Measurements from ENCODE around the gene SELENOW.
"Not testable (repeated sequence)": the region's sequence is repeated elsewhere in the genome, so short reads cannot be mapped to it uniquely, and the experiment has no call there.

SELENOW gene

DNA sequence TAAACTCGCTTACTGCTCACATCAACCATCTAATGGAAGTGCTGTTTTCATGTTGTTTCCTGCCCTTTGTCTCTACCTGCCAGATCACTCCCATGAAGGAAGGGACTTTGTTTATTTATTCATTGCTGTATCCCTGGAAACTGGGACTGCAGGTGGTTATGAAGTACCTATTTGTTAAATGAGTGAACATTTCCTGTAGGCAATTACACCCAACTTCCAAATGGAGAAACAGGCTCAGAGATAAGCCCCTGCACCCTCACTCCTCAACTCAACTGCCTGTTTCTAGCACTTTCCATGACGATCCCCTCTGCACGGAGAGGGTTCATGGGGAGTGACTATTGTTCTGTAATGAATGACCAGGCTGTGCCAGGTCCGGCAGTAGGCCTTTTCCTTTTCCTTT, 1.9 kb upstream of the SELENOW start:
- Histone ChIP-seq H3K4me2 (ENCODE audit: low read length) (no peak overlapping the region), H3K36me3 (ENCODE audit: control insufficient read depth, insufficient read depth, low read length) (no peaks in the 10 kb centered on the region), H3K27ac (peak overlapping the region; percentile 15), H3K9me3 (ENCODE audit: control insufficient read depth, low read length) (no peaks in the 10 kb centered on the region), H2AFZ (no peak overlapping the region), H3K9ac (no peak overlapping the region), H3K4me3 (ENCODE audit: low read depth, low read length) (no peak overlapping the region), H3K4me1 (no peaks in the 10 kb centered on the region), H3K79me2 (no peaks in the 10 kb centered on the region), H3K27me3 (ENCODE audit: control insufficient read depth, insufficient read depth, low read length) (no peaks in the 10 kb centered on the region)
- TF ChIP-seq, protein P1, sequence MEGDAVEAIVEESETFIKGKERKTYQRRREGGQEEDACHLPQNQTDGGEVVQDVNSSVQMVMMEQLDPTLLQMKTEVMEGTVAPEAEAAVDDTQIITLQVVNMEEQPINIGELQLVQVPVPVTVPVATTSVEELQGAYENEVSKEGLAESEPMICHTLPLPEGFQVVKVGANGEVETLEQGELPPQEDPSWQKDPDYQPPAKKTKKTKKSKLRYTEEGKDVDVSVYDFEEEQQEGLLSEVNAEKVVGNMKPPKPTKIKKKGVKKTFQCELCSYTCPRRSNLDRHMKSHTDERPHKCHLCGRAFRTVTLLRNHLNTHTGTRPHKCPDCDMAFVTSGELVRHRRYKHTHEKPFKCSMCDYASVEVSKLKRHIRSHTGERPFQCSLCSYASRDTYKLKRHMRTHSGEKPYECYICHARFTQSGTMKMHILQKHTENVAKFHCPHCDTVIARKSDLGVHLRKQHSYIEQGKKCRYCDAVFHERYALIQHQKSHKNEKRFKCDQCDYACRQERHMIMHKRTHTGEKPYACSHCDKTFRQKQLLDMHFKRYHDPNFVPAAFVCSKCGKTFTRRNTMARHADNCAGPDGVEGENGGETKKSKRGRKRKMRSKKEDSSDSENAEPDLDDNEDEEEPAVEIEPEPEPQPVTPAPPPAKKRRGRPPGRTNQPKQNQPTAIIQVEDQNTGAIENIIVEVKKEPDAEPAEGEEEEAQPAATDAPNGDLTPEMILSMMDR (IDR thresholded peaks at IDR 0.05): no peak

DNA sequence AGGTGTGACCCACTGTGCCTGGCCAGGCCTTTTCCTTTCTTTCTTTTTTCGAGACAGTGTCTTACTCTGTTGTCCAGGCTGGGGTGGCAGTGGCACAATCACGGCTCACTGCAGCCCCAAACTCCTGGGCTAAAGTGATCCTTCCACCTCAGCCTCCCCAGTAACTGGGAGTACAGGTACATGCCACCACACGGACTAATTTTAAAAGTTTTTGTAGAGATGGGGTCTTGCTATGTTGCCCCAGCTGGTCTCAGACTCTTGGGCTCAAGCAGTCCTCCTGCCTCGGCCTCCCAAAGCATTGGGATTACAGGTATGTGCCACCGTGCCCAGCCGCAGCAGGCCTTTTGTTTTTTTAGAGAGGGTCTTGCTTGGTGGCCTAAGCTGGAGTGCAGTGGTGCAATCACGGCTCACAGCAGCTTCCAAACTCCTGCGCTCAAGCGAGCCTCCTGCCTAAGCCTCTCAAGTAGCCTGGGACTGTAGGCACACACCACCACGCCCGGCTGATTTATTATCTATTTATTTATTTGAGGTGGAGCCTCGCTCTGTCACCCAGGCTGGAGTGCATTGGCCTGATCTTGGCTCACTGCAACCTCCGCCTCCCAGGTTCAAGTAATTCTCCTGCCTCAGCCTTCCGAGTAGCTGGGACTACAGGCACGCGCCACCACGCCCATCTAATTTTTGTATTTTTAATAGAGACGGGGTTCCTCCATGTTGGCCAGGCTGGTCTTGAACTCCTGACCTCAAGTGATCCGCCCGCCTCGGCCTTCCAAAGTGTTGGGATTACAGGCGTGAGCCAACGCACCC, 1.1 kb upstream of the SELENOW start:
- not testable (repeated sequence) for H3K79me2 ChIP-seq; H3K27me3 ChIP-seq (ENCODE audit: control insufficient read depth, insufficient read depth, low read length); H3K4me1 ChIP-seq; H3K9me3 ChIP-seq (ENCODE audit: control insufficient read depth, low read length); H3K9ac ChIP-seq; H3K36me3 ChIP-seq (ENCODE audit: control insufficient read depth, insufficient read depth, low read length)
- H3K4me2 ChIP-seq (ENCODE audit: low read length): peak overlapping the region; percentile 86
- peak overlapping the region; percentile 87 for H3K4me3 ChIP-seq (ENCODE audit: low read depth, low read length)
- H3K27ac ChIP-seq: peak overlapping the region; percentile 84
- peak overlapping the region; percentile 94 for H2AFZ ChIP-seq

DNA sequence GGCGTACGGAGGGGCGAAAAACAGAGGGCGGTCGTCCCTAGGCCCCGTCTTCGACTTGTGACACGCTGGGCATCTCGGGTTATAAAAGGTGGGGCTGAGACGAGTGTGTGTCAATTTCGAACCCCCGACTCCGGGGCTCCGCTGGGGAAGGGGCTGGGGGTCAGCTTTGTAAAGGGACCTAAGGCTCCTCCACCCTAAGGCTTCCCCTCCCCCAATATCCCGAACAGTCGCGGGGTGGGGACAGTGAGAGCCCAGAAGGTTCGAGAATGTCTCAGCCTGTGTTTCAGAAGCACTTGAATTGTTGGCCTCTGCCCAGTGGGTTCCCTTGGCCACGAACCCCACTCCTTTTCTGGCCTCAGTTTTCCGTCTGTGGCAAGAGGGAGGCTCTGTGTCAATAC, 450 bp downstream of the SELENOW start:
- Histone ChIP-seq H3K9ac (peak overlapping the region; percentile 32), H3K4me1 (no peaks in the 10 kb centered on the region), H3K9me3 (ENCODE audit: control insufficient read depth, low read length) (no peaks in the 10 kb centered on the region), H3K4me2 (ENCODE audit: low read length) (peak overlapping the region; percentile 86), H3K36me3 (ENCODE audit: control insufficient read depth, insufficient read depth, low read length) (no peaks in the 10 kb centered on the region), H2AFZ (peak overlapping the region; percentile 94), H3K79me2 (no peaks in the 10 kb centered on the region), H3K27ac (peak overlapping the region; percentile 84), H3K27me3 (ENCODE audit: control insufficient read depth, insufficient read depth, low read length) (no peaks in the 10 kb centered on the region), H3K4me3 (ENCODE audit: low read depth, low read length) (peak overlapping the region; percentile 87)
- TF ChIP-seq, protein P1 (IDR thresholded peaks at IDR 0.05): no peak

DNA sequence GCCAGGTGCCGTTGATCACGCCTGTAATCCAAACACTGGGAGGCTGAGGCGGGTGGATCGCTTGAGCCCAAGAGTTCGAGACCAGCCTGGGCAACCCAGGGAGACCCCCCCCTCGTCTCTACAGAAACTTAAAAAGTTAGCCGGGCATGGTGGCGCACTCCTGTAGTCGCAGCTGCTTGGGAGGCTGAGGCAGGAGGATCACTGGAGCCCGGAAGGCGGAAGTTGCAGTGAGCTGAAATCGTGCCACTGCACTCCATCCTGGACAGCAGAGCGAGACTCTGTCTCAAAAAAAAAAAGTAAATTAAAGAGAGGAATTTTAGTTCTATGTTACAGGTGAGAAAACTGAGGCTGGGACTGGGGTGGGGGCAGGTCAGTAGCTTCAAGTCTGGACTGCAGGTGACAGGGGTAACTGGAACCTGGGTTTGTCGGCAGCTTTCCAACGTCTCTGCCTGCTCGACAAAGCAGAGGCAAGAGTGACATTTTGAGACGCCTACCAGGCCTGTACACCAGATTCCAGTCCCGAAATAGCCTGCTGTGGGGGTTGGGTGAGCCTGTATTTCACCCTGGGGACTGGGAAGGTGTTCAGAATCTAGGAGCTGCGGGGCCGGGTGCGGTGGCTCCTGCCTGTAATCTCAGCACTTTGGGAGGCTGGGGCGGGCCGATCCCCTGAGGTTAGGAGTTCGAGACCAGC, 1.2 kb downstream of the SELENOW start:
- no peaks in the 10 kb centered on the region for H3K9me3 ChIP-seq (ENCODE audit: control insufficient read depth, low read length)
- no peaks in the 10 kb centered on the region for H3K27me3 ChIP-seq (ENCODE audit: control insufficient read depth, insufficient read depth, low read length)
- no peak overlapping the region for H3K27ac ChIP-seq
- TF ChIP-seq, protein P1 (IDR thresholded peaks at IDR 0.05): no peak
- H3K79me2 ChIP-seq: no peaks in the 10 kb centered on the region
- H3K9ac ChIP-seq: no peak overlapping the region
- peak overlapping the region; percentile 87 for H3K4me3 ChIP-seq (ENCODE audit: low read depth, low read length)
- H3K4me2 ChIP-seq (ENCODE audit: low read length): peak overlapping the region; percentile 86
- H2AFZ ChIP-seq: no peak overlapping the region
- no peaks in the 10 kb centered on the region for H3K36me3 ChIP-seq (ENCODE audit: control insufficient read depth, insufficient read depth, low read length)
- no peaks in the 10 kb centered on the region for H3K4me1 ChIP-seq

DNA sequence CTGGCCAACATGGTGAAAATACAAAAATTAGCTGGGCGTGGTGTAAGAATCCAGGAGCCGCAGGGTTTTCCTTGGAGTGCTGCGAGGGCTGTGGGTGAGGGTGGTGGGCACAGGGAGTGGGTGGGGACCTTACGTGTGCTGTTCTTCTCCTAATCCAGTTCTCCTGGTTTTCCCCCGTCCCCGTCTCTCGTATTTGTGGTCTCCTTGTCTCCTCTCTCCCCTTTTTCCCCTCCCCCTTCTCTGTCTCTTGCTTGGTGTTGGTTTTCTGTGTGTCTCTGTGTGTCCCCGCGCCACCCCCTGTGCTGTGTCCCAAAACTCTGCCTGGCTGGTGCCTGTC, 1.7 kb downstream of the SELENOW start:
- no peaks in the 10 kb centered on the region for H3K4me1 ChIP-seq
- TF ChIP-seq, protein P1 (IDR thresholded peaks at IDR 0.05): no peak

More for the DNA sequence above, 1.7 kb downstream of the SELENOW start:
- no peak overlapping the region for H3K27ac ChIP-seq
- H3K27me3 ChIP-seq (ENCODE audit: control insufficient read depth, insufficient read depth, low read length): no peaks in the 10 kb centered on the region
- H3K79me2 ChIP-seq: no peaks in the 10 kb centered on the region
- no peak overlapping the region for H3K9ac ChIP-seq
- no peaks in the 10 kb centered on the region for H3K9me3 ChIP-seq (ENCODE audit: control insufficient read depth, low read length)
- H3K36me3 ChIP-seq (ENCODE audit: control insufficient read depth, insufficient read depth, low read length): no peaks in the 10 kb centered on the region
- peak overlapping the region; percentile 87 for H3K4me3 ChIP-seq (ENCODE audit: low read depth, low read length)
- H2AFZ ChIP-seq: no peak overlapping the region
- peak overlapping the region; percentile 86 for H3K4me2 ChIP-seq (ENCODE audit: low read length)

Data from parathyroid adenoma (tissue), 2 donors.